ENCODE results near the gene CAMK4.

The CAMK4 gene

DNA sequence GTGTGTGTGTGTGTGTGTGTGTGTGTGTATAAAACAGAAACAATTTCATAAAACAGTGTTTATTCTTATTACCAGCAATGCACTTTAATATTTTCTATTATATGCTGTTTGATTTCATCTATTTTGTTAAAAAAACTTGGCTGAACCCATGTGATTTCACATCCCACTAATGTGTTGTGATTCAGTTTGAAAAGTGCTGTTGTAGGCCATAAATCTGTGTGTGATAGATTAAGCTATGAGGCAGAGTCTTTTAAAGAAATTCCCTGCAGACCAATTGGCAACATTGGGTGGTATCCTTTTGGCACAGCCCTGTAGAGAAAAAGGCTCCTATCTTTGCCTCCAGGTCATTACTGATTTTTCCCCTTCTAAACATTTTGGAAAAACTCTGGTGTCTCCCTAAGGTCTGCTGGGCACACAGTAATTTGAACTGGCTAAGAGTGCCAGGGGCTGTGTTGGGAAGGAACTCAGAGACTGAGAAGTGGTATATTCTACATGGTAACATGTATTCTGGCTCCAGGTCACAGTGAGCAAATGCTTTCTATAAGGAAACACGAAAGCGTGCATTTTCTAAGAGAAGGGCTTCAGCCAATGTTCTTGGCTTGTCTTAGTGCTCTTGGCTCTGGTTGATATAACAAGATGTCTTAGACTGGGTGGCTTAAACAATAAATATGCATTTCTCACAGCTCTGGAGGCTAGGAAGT lies 4.5 kb downstream of the CAMK4 start:
- no peak overlapping the region for H3K27ac ChIP-seq
- no peak overlapping the region for H3K4me2 ChIP-seq
- no peaks in the 10 kb centered on the region for H4K20me1 ChIP-seq
- no peak overlapping the region for H3K4me3 ChIP-seq
- H3K36me3 ChIP-seq: no peaks in the 10 kb centered on the region
- TF ChIP-seq Cebpa-rat (IDR thresholded peaks at IDR 0.05): no peak
- no peak overlapping the region for H3K9ac ChIP-seq
- H3K27me3 ChIP-seq: peaks cover 16% of the 10 kb centered on the region
- H3K9me3 ChIP-seq: no peaks in the 10 kb centered on the region
- H3K4me1 ChIP-seq: peaks cover 18% of the 10 kb centered on the region

DNA sequence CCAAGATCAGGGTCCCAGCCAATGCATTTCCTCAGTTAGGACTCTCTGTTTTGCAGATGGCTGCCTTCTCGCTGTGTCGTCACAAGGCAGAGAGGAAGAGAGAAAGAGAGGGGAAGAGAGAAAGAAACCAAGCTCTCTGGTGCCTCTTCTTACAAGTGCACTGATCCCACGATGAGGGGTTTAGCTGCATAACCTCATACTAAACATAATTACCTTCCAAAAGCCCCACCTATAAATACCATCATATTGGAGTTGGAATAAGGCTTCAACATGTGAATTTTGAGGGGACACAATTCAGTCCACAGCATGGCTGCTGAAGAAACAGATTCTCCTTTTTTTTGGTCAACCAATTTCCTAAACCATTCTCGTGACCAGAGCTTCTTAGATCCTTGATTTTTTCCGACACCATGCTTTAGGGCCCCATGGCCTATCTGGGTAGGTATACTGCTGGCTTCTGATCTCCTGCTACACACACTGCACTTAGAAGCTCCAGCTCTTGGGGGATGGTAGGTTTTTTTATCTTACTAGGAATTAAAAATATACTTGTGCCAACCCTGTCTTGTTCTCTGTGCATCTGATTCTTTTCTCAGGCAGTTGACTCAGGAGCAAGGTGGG lies 5.1 kb downstream of the CAMK4 start:
- H3K27ac ChIP-seq: no peak overlapping the region
- no peak overlapping the region for H3K4me2 ChIP-seq
- H4K20me1 ChIP-seq: no peaks in the 10 kb centered on the region
- H3K9me3 ChIP-seq: no peaks in the 10 kb centered on the region
- no peaks in the 10 kb centered on the region for H3K36me3 ChIP-seq
- H3K9ac ChIP-seq: no peak overlapping the region
- TF ChIP-seq Cebpa-rat (IDR thresholded peaks at IDR 0.05): no peak
- peaks cover 18% of the 10 kb centered on the region for H3K4me1 ChIP-seq
- no peak overlapping the region for H3K4me3 ChIP-seq
- H3K27me3 ChIP-seq: peaks cover 10% of the 10 kb centered on the region

DNA sequence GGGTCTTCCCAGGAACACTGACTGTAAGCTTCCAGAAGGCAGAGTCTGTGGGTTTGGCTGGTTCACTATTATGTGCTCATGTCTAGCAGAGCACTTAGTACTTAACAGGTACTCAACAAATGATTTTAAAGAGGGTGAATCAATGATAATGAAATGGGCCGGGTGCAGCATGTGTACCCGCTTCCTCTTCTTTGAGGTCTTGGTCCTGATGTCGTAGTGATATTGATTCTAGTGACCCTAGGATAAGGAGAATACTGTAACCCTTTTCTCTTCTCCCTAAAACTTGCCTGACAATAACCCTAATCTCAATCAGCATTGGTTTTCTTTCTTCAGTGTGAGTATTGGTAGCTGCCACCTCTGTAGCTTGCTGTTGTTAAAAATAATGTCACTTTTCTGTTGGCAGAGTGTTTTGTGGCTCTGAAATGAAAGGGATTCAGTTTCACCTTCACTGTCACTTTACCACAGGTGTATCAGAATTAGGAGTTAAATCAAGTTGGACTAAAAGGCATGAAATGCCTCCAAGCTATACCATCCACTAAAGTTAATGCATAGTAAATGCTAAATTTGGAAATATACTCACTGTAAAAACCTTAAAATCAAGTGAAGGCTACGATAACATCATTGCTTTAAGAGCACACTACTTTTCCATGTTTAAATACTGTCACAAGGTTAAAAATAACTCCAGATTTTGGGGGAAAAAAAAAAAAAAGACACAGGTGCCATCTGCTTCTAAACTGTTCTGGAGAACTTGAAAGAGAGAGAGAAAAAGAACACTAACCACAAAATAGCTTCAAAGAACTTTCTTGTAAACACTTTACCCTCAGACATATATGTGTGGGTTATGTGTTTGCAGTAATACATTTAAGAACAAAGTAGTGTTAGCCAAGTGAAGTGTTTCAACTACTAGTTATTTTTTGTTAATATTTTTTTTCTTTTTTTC lies 6.0 kb downstream of the CAMK4 start:
- Histone ChIP-seq H3K27ac (no peak overlapping the region), H3K4me3 (no peak overlapping the region)

DNA sequence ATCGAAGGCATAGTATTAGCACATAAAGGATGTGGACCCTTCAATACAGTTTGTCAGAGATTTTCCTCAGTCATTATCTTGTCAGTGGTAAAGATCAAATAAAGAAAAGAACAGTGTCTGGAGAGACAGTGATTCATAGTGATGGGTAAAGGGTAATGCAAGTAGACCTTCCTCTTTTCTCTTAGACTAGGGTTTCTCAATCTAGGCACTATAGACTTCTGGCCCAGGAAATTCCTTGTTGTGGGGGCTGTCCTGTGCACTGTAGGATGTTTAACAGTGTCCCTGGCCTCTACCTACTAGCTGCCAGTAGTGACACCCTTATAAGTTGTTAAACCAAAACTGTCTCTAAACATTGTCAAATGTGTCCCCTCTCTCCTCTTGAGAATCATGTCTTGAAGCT lies 6.9 kb downstream of the CAMK4 start:
- Histone ChIP-seq H3K27ac (no peak overlapping the region), H3K4me2 (no peak overlapping the region), H3K9ac (no peak overlapping the region), H3K36me3 (no peaks in the 10 kb centered on the region), H3K4me3 (no peak overlapping the region), H3K9me3 (no peaks in the 10 kb centered on the region), H4K20me1 (no peaks in the 10 kb centered on the region), H3K27me3 (no peaks in the 10 kb centered on the region), H3K4me1 (peaks cover 8% of the 10 kb centered on the region)
- TF ChIP-seq Cebpa-rat (IDR thresholded peaks at IDR 0.05): no peak

More for the DNA sequence above, 6.0 kb downstream of the CAMK4 start:
- H3K9ac ChIP-seq: no peak overlapping the region
- H3K36me3 ChIP-seq: no peaks in the 10 kb centered on the region
- peaks cover 9% of the 10 kb centered on the region for H3K4me1 ChIP-seq
- H3K27me3 ChIP-seq: peaks cover 2% of the 10 kb centered on the region; the same call in 1 of the 2 replicates
- no peak for TF ChIP-seq Cebpa-rat (IDR thresholded peaks at IDR 0.05)
- no peak overlapping the region; the same call in 1 of the 2 replicates for H3K4me2 ChIP-seq
- no peaks in the 10 kb centered on the region for H3K9me3 ChIP-seq
- H4K20me1 ChIP-seq: no peaks in the 10 kb centered on the region

DNA sequence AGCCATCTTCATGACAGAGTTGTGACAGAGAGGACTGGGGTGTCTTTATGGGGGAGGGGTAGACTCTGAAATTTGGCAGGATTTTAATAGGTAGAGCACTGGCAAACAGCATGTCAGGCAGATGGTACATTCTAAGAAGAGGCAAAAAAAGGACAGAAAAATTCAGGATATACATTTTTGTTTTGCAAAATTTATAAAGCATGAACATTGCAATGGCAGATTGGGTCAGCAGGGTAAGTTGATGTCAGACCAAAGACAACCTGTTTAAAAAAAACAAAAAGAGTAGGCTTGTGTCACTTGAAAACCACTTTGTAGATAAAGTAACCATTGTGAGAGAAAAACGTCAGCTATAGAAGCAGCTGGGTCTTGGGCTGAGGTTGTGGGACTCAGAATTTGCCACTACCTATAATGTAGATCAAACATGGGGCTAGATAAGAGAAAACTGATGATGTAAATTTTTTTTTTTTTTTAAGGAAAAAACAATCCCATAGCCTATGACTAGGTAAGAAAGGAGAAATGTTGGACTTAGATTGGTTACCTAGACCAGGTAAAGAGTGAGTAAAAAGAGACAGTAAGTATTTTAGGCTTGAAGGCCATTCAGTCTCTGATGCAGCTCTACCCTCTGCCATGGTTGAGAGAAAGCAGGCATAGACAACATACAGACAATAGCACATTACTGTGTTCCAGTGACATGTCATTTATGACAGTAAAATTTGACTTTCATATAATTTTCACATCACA lies 8.3 kb downstream of the CAMK4 start:
- H3K9ac ChIP-seq: no peak overlapping the region
- H3K27ac ChIP-seq: no peak overlapping the region
- peaks cover 8% of the 10 kb centered on the region for H3K4me1 ChIP-seq
- H3K36me3 ChIP-seq: no peaks in the 10 kb centered on the region
- H3K9me3 ChIP-seq: no peaks in the 10 kb centered on the region
- no peaks in the 10 kb centered on the region for H4K20me1 ChIP-seq
- no peak for TF ChIP-seq Cebpa-rat (IDR thresholded peaks at IDR 0.05)
- no peak overlapping the region for H3K4me2 ChIP-seq
- no peaks in the 10 kb centered on the region for H3K27me3 ChIP-seq
- no peak overlapping the region for H3K4me3 ChIP-seq

DNA sequence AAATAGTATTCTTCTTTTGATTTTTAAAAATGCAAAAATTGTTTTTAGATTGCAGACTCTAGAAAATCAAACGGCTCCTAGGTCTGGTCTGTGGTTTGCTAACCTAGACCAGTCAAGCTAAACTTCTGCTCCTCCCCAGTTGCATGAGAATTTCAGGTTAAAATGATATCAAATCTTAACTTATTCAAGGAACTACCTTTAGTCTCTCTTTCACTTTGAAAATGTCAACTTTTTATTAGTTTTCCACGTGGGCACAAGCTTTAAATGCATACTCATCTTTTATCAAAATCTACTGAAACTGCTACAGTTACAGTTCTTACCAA lies 8.8 kb downstream of the CAMK4 start:
- H3K4me3 ChIP-seq: no peak overlapping the region
- no peak for TF ChIP-seq Cebpa-rat (IDR thresholded peaks at IDR 0.05)
- no peak overlapping the region for H3K4me2 ChIP-seq
- no peak overlapping the region for H3K9ac ChIP-seq
- no peaks in the 10 kb centered on the region for H3K36me3 ChIP-seq
- no peak overlapping the region for H3K27ac ChIP-seq
- H4K20me1 ChIP-seq: no peaks in the 10 kb centered on the region
- H3K27me3 ChIP-seq: no peaks in the 10 kb centered on the region
- H3K9me3 ChIP-seq: no peaks in the 10 kb centered on the region
- H3K4me1 ChIP-seq: peaks cover 8% of the 10 kb centered on the region

DNA sequence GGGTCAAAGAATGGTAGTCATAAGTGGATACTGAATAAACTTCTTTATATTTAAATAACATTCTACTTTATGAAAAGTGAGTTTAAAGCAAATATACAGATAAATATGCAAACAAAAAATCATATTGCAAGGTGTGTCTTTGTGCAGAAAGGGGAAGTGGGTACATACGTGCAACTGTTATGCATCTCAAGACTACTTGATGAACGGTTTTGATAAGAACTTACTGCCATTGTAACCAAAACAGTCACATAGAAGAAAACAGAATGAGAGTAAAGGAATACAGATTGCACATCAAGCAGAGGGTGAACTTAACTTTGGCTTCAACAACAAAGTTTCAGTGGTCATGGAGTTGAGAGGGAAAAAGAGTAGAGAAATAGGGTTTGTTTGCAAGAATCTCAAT lies 9.9 kb downstream of the CAMK4 start:
- no peaks in the 10 kb centered on the region for H3K36me3 ChIP-seq
- no peak overlapping the region for H3K4me3 ChIP-seq
- H3K4me2 ChIP-seq: no peak overlapping the region
- H4K20me1 ChIP-seq: no peaks in the 10 kb centered on the region
- H3K4me1 ChIP-seq: peaks cover 8% of the 10 kb centered on the region
- no peak overlapping the region for H3K27ac ChIP-seq
- H3K9me3 ChIP-seq: no peaks in the 10 kb centered on the region
- H3K27me3 ChIP-seq: no peaks in the 10 kb centered on the region
- no peak for TF ChIP-seq Cebpa-rat (IDR thresholded peaks at IDR 0.05)
- no peak overlapping the region for H3K9ac ChIP-seq

DNA sequence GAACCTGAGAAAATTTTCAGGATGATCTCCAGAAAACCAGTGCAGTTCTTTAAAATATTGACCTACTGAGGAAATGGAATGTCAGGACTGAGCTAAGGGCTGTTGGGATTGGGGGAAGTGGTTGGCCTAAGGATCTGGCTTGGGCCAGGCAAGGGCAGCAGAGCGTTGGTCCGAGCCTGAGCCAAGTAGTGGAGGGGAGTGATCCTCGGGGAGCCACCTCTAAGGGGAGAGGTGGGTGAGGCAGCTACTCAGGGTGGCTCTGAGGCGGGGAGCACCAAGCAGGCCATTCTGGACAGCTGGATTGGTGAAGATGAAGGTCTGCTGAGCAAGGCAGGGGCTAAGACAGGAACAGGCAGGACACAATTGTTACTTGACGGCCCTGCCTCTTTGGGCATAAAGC lies 11.5 kb downstream of the CAMK4 start:
- no peak for TF ChIP-seq Cebpa-rat (IDR thresholded peaks at IDR 0.05)
- H3K27ac ChIP-seq: no peak overlapping the region
- no peak overlapping the region for H3K4me2 ChIP-seq

DNA sequence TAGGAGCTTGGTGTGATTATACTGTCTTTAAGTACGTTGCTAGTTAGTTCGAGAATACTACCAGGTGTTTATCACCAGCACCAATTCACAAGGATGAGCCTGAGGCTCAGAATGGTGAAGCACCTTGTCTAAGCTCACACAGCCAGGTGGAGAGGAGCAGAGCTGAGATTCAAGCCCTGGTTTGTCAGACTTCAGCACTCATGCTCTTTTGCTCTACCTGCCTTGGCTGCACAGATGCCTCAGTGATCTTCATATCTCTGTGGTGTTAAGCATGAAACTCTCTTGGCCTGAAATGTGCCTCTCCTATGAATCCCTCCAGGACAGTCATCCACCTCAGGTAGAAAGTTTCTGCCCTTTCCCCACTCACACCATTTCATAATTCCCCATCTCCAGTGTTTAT lies 12.2 kb downstream of the CAMK4 start:
- no peak overlapping the region for H3K27ac ChIP-seq
- H3K4me2 ChIP-seq: no peak overlapping the region
- no peaks in the 10 kb centered on the region for H3K27me3 ChIP-seq
- no peak overlapping the region for H3K9ac ChIP-seq
- no peaks in the 10 kb centered on the region for H3K9me3 ChIP-seq
- no peak overlapping the region for H3K4me3 ChIP-seq
- no peaks in the 10 kb centered on the region for H3K36me3 ChIP-seq
- H3K4me1 ChIP-seq: no peaks in the 10 kb centered on the region
- no peaks in the 10 kb centered on the region for H4K20me1 ChIP-seq
- TF ChIP-seq Cebpa-rat (IDR thresholded peaks at IDR 0.05): no peak

More for the DNA sequence above, 11.5 kb downstream of the CAMK4 start:
- Histone ChIP-seq H3K27me3 (no peaks in the 10 kb centered on the region), H3K9me3 (no peaks in the 10 kb centered on the region), H4K20me1 (no peaks in the 10 kb centered on the region), H3K4me3 (no peak overlapping the region), H3K9ac (no peak overlapping the region), H3K4me1 (peaks cover under 1% of the 10 kb centered on the region; the same call in 1 of the 2 replicates), H3K36me3 (no peaks in the 10 kb centered on the region)
